GM12892 (cell line): ENCODE measurements around the gene SDF2.

Experiments
- POLR2A ChIP-seq: IDR thresholded peaks from 2 replicates; pipeline ENCODE4 v1.6.1; 2011; ENCODE audit warnings: low read depth, low read length, control low read depth
- POLR2AphosphoS5 ChIP-seq: IDR thresholded peaks from 2 replicates; pipeline ENCODE4 v1.6.1; 2011; ENCODE audit warnings: low read depth, low read length, control low read depth
- TAF1 ChIP-seq: IDR thresholded peaks from 2 replicates; pipeline ENCODE4 v1.6.1; 2011; ENCODE audit warnings: low read depth, mild to moderate bottlenecking, control low read depth, low read length, borderline replicate concordance

GRCh38 chr17:28710861-28711722, 49.4 kb upstream of the SDF2 start:
- no peak for TF ChIP-seq TAF1
- TF ChIP-seq POLR2A: peak; percentile 80
- peak; percentile 55 for TF ChIP-seq POLR2AphosphoS5
